GM21447 (cell line): ENCODE results near the gene ZMYM3.

ENCODE experiments used
- ATAC-seq: cut with Tn5 transposase; IDR thresholded peaks from one replicate; pipeline ENCODE4 v1.9.1; 2021; ENCODE audit not compliant: unreplicated experiment

ZMYM3 gene

GRCh38 chrX:71214604-71215337 lies 39.2 kb downstream of the ZMYM3 start:
- no peak for ATAC-seq

- ATAC-seq = no peak
These were observed 39.8 kb downstream of the ZMYM3 start for GRCh38 chrX:71214152-71214551.

- ATAC-seq = no peak
These were observed 41.4 kb downstream of the ZMYM3 start for GRCh38 chrX:71212536-71212935.

- no peak for ATAC-seq
These were observed 43.1 kb downstream of the ZMYM3 start for GRCh38 chrX:71210816-71211215.

- ATAC-seq = no peak
These were observed 54.5 kb downstream of the ZMYM3 start for GRCh38 chrX:71199252-71200008.

- ATAC-seq = peak; percentile 83
These were observed 55.9 kb downstream of the ZMYM3 start for GRCh38 chrX:71198066-71198465.

- peak; percentile 57 for ATAC-seq
These were observed 57.8 kb downstream of the ZMYM3 start for GRCh38 chrX:71195964-71196649.

GRCh38 chrX:71191248-71191647 lies 62.7 kb downstream of the ZMYM3 start:
- no peak for ATAC-seq
